SH-SY5Y (cell line): ENCODE measurements around the gene GCM1.

Source experiments
- GATA2 ChIP-seq: IDR thresholded peaks from 2 replicates; pipeline ENCODE4 v1.6.1; 2011; ENCODE audit warnings: mild to moderate bottlenecking, low read depth, low read length
- GATA3 ChIP-seq: IDR thresholded peaks from 2 replicates; pipeline ENCODE4 v1.6.1; 2011; ENCODE audit warnings: low read depth, mild to moderate bottlenecking, low read length, moderate library complexity

Gene GCM1

GRCh38 chr6:53095270-53095669 lies 53.4 kb downstream of the GCM1 start:
- no peak for TF ChIP-seq GATA3

GRCh38 chr6:53090576-53090975 lies 58.1 kb downstream of the GCM1 start:
- no peak for TF ChIP-seq GATA3
- TF ChIP-seq GATA2 = no peak

GRCh38 chr6:53089948-53090347 lies 58.7 kb downstream of the GCM1 start:
- no peak for TF ChIP-seq GATA2
- TF ChIP-seq GATA3 = no peak

- TF ChIP-seq GATA3 = no peak
- no peak for TF ChIP-seq GATA2
These were observed 62.3 kb downstream of the GCM1 start for GRCh38 chr6:53086302-53086701.

- TF ChIP-seq GATA2 = no peak
- TF ChIP-seq GATA3 = no peak
These were observed 67.8 kb downstream of the GCM1 start for GRCh38 chr6:53080813-53081212.
